ENCODE results near the gene GALM.

The GALM gene

GRCh38 chr2:38727661-38728060 lies 61.7 kb downstream of the GALM start:
- no peak for TF ChIP-seq CTCF (conservative IDR thresholded peaks at IDR 0.05; ENCODE audit: low read depth)
- DNase-seq (ENCODE audit: low spot score), result no peak
- CTCF ChIA-PET, result no interaction called here
- H3K27ac ChIP-seq, result no peak overlapping the region
- POLR2A ChIA-PET (ENCODE audit: low non-redundant PET), result no interaction called here

GRCh38 chr2:38728694-38729093 lies 62.8 kb downstream of the GALM start:
- DNase-seq (ENCODE audit: low spot score), result no peak
- TF ChIP-seq CTCF (conservative IDR thresholded peaks at IDR 0.05; ENCODE audit: low read depth), result no peak
- ChIA-PET CTCF (interaction anchor here (0.6 to 1.5 kb wide), 3 partner anchors 147 to 501 kb away, joined by 3 to 8 read pairs (median 7); no protein-coding TSS in a partner anchor), POLR2A (ENCODE audit: low non-redundant PET) (no interaction called here)
- no peak overlapping the region for H3K27ac ChIP-seq

- ChIA-PET CTCF (no interaction called here), POLR2A (ENCODE audit: low non-redundant PET) (no interaction called here)
- TF ChIP-seq CTCF (conservative IDR thresholded peaks at IDR 0.05; ENCODE audit: low read depth), result no peak
- H3K27ac ChIP-seq, result no peak overlapping the region
- no peak for DNase-seq (ENCODE audit: low spot score)
Measured at GRCh38 chr2:38731090-38731489, 65.2 kb downstream of the GALM start.

DNA sequence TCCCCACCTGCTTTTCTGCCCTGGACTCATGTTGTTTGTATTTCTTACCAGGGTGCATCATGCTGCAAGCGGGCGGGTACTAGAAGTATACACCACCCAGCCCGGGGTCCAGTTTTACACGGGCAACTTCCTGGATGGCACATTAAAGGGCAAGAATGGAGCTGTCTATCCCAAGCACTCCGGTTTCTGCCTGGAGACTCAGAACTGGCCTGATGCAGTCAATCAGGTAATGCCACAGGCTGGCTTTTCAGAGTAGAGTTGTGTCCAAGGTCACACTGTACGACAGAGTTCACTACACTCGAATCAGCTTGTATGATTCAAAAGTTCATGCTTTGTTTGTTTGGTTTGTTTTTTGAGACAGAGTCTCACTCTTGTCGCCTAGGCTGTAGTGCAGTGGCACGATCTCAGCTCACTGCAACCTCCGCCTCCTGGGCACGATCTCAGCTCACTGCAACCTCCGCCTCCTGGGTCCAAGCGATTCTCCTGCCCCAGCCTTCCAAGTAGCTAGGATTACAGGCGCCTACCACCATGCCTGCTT lies 65.8 kb downstream of the GALM start:
- H3K27ac ChIP-seq, result no peak overlapping the region
- DNase-seq (ENCODE audit: low spot score), result no peak
- POLR2A ChIA-PET (ENCODE audit: low non-redundant PET), result no interaction called here
- no peak for TF ChIP-seq CTCF (conservative IDR thresholded peaks at IDR 0.05; ENCODE audit: low read depth)
- CTCF ChIA-PET, result interaction anchor here (1.0 kb wide), 1 partner anchor 457 kb away, joined by 3 read pairs; no protein-coding TSS in a partner anchor

GRCh38 chr2:38733300-38733971 lies 67.5 kb downstream of the GALM start:
- no peak for DNase-seq (ENCODE audit: low spot score)
- ChIA-PET POLR2A (ENCODE audit: low non-redundant PET) (no interaction called here), CTCF (interaction anchor here (0.9 kb wide), 1 partner anchor 179 kb away, joined by 3 read pairs; no protein-coding TSS in a partner anchor)
- no peak for TF ChIP-seq CTCF (conservative IDR thresholded peaks at IDR 0.05; ENCODE audit: low read depth)
- H3K27ac ChIP-seq, result no peak overlapping the region

DNA sequence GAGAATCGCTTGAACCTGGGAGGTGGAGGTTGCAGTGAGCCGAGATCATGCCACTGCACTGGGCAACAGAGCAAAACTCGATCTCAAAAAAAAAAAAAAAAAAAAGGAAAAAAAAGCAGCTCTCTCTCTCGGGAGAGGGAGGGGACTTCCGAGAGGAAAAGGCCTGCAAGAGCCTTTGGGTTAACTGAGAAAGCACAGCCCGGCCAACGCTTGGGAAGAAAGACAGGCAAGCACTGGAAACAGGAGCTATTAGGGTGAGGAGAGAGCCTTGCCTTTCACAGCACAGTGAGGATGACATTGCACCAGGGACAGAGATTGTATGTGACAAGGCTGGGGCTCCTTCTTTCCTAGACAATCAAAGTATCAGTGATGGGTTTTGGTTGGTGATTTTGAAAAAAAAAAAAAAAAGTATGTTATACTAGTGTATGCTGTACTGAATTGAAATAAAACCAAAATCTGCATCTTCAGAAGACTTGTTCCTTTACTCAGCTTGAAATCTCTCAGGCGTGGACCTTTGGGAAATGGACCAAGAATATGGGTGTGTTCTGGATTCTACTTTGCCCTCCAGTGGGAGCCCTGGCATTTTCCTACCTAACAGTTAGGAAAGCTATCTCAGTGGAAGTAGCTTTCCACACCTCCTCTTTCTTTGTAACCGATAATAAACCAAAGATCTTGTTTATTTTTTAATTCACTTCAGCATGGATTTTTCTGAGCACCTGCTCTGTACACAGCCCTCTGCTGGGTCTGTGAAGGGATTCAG lies 68.6 kb downstream of the GALM start:
- ChIA-PET CTCF (interaction anchor here (0.6 to 0.9 kb wide), 3 partner anchors 133 to 180 kb away, joined by 3 to 4 read pairs (median 3); no protein-coding TSS in a partner anchor), POLR2A (ENCODE audit: low non-redundant PET) (no interaction called here)
- no peak overlapping the region for H3K27ac ChIP-seq
- DNase-seq (ENCODE audit: low spot score), result no peak
- no peak for TF ChIP-seq CTCF (conservative IDR thresholded peaks at IDR 0.05; ENCODE audit: low read depth)
